Cardiac fibroblast (primary cell): Measurements from ENCODE around the gene CHI3L1.

Source experiments
- DNase-seq, 2 donors: peaks; one replicate each; pipeline versions ENCODE4 v3.0.0 to v3.0.0-alpha.2; 2010; ENCODE audit warnings: low read depth in 2 of 2
- H3K4me3 ChIP-seq, 2 donors: replicated peaks in 1 of 2; 1 replicate in 1 of 2; 2 replicates in 1 of 2; pipeline ENCODE4 v1.5.1; 2011; ENCODE audit warnings: low read depth in 2 of 2, low read length in 2 of 2, mild to moderate bottlenecking in 2 of 2, moderate library complexity in 1 of 2
- TF ChIP-seq, protein P1 (sequence below): IDR thresholded peaks from one replicate; pipeline ENCODE4 v1.5.1; 2011; ENCODE audit warnings: low read depth, mild to moderate bottlenecking, low read length, inconsistent platforms

Gene CHI3L1

DNA sequence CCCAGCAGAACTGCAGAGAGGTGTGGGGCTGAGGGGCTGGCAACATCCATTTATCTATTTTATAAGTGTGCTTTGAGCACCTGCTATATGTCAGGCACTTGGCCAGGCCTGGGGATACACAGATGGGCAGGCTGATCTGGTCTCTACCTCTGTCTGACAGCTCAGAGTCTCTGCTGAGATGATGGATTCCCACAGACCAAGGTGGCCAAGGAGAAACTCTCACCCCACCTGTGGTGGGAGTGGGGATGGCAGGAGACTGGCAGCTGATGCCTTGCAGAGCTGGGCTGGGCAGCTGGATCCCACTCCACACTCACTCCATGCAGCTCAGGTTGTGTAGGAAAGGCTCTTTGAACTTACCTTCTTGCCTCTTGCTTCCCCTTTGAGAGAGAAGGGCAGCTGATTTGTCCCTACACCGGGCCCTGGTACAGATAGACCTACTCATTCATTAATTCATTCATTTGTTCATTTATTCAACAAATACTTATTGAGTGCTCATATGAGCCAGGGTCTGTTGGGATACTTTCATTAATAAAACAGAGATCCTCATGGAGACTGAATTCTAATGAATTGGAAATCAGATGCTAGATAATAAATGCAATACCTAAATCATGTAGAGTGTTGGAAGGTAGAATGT is 50.0 kb downstream of the CHI3L1 start:
- no peak for DNase-seq
- TF ChIP-seq, protein P1, sequence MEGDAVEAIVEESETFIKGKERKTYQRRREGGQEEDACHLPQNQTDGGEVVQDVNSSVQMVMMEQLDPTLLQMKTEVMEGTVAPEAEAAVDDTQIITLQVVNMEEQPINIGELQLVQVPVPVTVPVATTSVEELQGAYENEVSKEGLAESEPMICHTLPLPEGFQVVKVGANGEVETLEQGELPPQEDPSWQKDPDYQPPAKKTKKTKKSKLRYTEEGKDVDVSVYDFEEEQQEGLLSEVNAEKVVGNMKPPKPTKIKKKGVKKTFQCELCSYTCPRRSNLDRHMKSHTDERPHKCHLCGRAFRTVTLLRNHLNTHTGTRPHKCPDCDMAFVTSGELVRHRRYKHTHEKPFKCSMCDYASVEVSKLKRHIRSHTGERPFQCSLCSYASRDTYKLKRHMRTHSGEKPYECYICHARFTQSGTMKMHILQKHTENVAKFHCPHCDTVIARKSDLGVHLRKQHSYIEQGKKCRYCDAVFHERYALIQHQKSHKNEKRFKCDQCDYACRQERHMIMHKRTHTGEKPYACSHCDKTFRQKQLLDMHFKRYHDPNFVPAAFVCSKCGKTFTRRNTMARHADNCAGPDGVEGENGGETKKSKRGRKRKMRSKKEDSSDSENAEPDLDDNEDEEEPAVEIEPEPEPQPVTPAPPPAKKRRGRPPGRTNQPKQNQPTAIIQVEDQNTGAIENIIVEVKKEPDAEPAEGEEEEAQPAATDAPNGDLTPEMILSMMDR, result no peak
- H3K4me3 ChIP-seq, result no peak overlapping the region

DNA sequence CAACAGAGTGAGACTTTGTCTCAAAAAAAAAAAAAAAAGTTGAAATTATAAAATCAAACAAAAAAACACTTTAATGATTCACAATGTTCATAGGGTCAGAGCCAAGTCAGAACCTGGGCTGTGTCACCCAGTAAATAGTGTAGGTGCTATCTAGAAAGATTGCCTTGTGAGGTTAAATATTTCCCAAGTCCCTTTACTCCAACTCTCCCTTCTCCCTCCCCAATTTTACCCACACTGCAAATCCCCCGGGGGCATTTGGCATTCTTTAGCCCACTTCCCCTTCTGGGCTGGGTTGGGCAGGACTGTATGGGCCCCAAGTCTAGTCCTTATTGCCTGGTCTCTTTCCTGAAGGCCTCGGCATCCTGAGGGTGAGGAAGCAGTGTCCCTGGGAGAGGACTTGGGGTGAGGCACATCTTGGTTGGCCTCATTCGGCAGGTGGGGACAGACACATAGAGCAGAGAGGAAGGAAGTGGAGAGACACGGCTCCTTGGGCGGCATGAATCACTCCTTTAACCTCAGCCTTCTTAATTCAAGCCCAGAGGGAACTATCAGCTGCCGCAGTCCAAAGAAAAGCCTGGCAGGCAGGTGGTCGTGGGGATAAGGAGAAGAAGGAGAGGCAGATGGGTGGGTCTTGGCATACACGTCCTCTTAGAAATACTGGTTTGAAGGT is 50.7 kb downstream of the CHI3L1 start:
- no peak overlapping the region for H3K4me3 ChIP-seq
- TF ChIP-seq, protein P1, result no peak
- DNase-seq, result no peak

DNA sequence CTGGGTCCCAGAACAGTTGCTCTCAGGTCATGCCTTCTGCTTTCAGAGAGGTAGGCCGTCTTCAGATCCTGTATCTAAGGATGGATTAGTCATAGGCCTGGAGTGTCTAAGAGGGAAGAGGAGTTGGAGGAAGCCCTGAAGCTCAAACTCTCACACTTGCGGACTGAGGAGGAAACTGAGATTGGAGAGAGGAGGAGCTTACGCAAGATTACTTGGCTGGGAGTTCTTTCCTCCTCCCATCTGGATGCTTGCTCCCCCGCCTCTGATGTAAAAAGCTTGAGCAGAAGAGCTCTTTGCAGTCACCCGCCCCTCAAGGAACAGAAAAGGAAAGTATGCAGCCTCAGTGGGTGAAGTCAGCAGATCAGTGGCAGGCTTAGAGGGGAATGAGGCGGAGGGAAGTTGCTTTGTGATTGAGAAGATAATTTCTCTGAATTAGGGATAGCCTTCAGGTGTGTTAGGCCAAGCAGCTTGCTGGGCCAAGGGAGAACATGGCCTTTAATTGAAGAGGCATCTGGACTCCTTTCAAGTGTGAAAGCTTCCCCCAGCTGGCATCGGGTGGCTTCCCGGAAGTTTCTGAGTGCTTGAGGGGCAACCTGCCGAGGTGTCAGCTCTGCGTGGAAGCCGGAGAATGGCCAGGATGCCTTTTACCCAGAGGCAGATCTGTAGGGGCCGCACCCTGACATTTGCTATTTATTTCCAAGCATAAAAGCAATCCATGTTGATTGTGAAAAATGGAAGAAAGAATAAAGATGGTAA is 52.4 kb downstream of the CHI3L1 start:
- TF ChIP-seq, protein P1, result no peak
- peak; percentile 35 to 91 for DNase-seq
- H3K4me3 ChIP-seq, result no peak overlapping the region

DNA sequence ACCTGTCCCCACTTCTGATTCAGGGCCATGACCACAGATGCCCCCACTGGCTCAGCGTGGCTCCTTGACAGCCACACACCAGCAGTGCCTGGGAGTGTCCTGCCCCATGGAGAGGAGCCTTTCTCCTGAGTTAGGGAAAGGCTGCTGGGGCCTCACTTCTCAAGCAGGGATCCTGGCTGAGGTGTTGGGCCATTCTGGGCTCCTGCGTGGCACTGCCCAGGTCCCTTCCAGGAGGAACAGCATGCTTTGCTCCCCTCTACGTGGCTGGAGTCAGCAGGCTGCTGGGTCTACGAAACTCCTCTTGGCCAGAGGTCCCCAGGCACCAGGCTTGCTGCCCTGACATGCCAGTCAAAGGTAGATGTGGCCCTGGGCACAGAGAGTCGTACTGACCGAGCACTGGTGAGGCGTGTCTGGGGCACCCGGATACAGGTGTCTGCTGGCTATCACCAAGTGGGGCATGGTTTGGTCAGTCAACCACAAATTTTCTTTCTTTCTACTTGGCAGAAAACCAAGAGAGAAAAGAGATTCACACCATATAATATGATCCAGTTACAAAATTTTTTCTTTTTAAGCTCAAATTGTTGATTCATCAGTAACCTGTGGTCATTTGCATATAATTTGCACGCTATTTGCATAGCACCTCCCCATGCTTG is 54.8 kb downstream of the CHI3L1 start:
- no peak overlapping the region for H3K4me3 ChIP-seq
- no peak for DNase-seq
- TF ChIP-seq, protein P1, result no peak

DNA sequence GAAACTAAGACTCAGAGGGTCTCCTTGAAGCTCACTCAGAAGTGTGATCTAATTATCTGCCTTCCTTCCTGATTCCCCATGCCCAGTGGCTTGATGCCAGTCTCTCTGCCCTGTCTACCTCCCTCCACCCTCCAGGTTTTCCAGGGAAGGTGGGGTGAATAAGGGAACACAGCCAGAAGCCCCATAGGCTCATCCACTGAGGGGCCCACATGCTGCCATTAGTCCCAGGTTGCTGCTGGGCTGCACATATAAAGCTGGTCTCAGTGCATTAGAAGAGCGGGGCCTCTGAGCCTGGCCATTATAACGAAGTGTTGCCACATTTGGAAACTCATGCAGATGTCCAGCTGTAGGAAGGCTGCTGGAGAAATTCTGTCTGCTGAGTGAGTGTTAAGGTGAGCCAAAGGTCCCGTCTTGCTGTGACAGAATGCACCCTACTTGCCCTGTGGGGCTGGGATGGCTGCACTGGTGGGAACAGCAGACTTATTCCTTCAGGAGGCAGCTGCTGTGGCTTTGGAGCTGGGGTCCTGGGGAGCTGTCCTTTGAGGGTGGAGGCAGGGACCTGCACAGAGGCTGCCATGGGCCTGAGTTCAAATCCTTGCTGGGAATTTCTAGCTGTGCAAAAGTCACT is 56.0 kb downstream of the CHI3L1 start:
- DNase-seq, result no peak
- TF ChIP-seq, protein P1, result no peak

DNA sequence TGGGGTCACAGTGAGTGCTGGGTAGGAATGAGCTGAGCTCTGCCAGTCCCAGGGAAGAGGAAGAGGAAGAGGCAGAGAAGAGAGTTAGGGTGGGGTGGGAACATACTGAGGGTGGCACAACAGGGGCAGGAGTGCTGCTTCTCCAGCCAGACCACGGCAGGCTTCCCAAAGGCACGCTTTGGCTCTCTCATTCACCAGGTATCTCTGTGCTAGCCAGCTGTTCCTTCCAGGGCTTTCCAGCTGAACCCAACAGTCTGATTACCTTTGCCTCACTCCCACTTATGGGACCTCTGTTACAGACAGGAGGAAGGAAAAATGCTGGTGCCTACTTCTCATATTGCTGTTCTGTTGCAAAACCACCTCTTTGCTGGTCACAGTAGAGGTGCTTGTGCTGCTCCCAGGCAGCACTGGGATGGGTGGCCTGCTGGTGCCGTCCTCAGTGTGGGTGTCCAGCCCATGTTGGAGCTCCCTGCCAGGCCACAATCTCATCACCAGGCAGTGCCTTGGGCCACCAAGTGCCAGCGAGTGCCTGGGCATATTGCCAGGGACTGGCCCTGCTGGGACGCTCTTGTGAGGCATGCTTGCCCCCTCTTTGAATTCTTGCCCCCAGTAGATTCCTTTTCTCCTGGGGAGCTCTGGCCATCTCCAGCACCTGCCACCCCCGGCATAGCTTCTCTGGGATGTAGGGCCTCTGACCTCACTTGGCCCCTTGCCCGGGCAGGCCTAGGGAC is 56.8 kb downstream of the CHI3L1 start:
- peak overlapping the region in 1 of 2 donors; percentile 56 for H3K4me3 ChIP-seq
- DNase-seq, result peak in 1 of 2 donors; percentile 18
- TF ChIP-seq, protein P1, result no peak

More for the DNA sequence above, 56.0 kb downstream of the CHI3L1 start:
- H3K4me3 ChIP-seq, result no peak overlapping the region
